Trophoblast cell (in vitro differentiated cells and primary cell): ENCODE measurements around the gene RBL1.
"Not testable (repeated sequence)": the region's sequence is repeated elsewhere in the genome, so short reads cannot be mapped to it uniquely, and the experiment has no call there.

ENCODE experiments used
- DNase-seq, 2 donors: peaks; one replicate each; pipeline ENCODE4 v3.0.0-alpha.2; 2016
- H2AFZ ChIP-seq: 2 replicates; pipeline ENCODE4 v1.6.1; 2013; ENCODE audit warnings: low read length, moderate library complexity, mild to moderate bottlenecking; ENCODE audit not compliant: insufficient read depth, poor library complexity
- H2AK5ac ChIP-seq: 2 replicates; pipeline ENCODE4 v1.6.1; 2013; ENCODE audit warnings: mild to moderate bottlenecking, low read length
- H2BK120ac ChIP-seq: 2 replicates; pipeline ENCODE4 v1.6.1; 2013; ENCODE audit warnings: low read length, mild to moderate bottlenecking, moderate library complexity; ENCODE audit not compliant: insufficient read depth, poor library complexity
- H2BK12ac ChIP-seq: 2 replicates; pipeline ENCODE4 v1.6.1; 2013; ENCODE audit warnings: mild to moderate bottlenecking, low read length, moderate library complexity
- H2BK5ac ChIP-seq: 2 replicates; pipeline ENCODE4 v1.6.1; 2013; ENCODE audit warnings: low read length, low read depth, moderate library complexity, mild to moderate bottlenecking; ENCODE audit not compliant: poor library complexity
- H3K14ac ChIP-seq: 2 replicates; pipeline ENCODE4 v1.6.1; 2013; ENCODE audit warnings: mild to moderate bottlenecking, low read length
- H3K18ac ChIP-seq: 2 replicates; pipeline ENCODE4 v1.6.1; 2013; ENCODE audit warnings: mild to moderate bottlenecking, low read length
- H3K23ac ChIP-seq: 2 replicates; pipeline ENCODE4 v1.6.1; 2013; ENCODE audit warnings: low read length
- H3K27ac ChIP-seq: 2 replicates; pipeline ENCODE4 v1.5.1; 2013; ENCODE audit warnings: low read depth, mild to moderate bottlenecking, inconsistent platforms, low read length, moderate library complexity
- H3K27me3 ChIP-seq: 2 replicates; pipeline ENCODE4 v1.6.1; 2013; ENCODE audit warnings: inconsistent platforms, mild to moderate bottlenecking, low read length, moderate library complexity; ENCODE audit not compliant: insufficient read depth
- H3K36me3 ChIP-seq, 2 experiments: 1 replicate in 1 of 2; 2 replicates in 1 of 2; pipeline ENCODE4 v1.6.1; 2013; ENCODE audit warnings: low read length in 2 of 2, mild to moderate bottlenecking in 2 of 2, moderate library complexity in 1 of 2; ENCODE audit not compliant: insufficient read depth in 2 of 2, control insufficient read depth in 1 of 2
- H3K4ac ChIP-seq: 2 replicates; pipeline ENCODE4 v1.6.1; 2013; ENCODE audit warnings: low read depth, mild to moderate bottlenecking, low read length, moderate library complexity
- H3K4me1 ChIP-seq, 2 experiments: 1 replicate in 1 of 2; 2 replicates in 1 of 2; pipeline ENCODE4 v1.6.1; 2013; ENCODE audit warnings: low read length in 2 of 2, mild to moderate bottlenecking in 2 of 2, moderate library complexity in 1 of 2; ENCODE audit not compliant: insufficient read depth in 2 of 2, control insufficient read depth in 1 of 2
- H3K4me2 ChIP-seq: 2 replicates; pipeline ENCODE4 v1.6.1; 2013; ENCODE audit warnings: inconsistent platforms, mild to moderate bottlenecking, low read length, moderate library complexity
- H3K4me3 ChIP-seq: 2 replicates; pipeline ENCODE4 v1.5.1; 2013; ENCODE audit warnings: mild to moderate bottlenecking, low read depth, low read length, inconsistent platforms
- H3K79me1 ChIP-seq: one replicate; pipeline ENCODE4 v1.6.1; 2013; ENCODE audit warnings: low read length
- H3K79me2 ChIP-seq: 2 replicates; pipeline ENCODE4 v1.6.1; 2013; ENCODE audit warnings: low read length, mild to moderate bottlenecking; ENCODE audit not compliant: control insufficient read depth, insufficient read depth, poor library complexity
- H3K9ac ChIP-seq: 2 replicates; pipeline ENCODE4 v1.6.1; 2013; ENCODE audit warnings: mild to moderate bottlenecking, low read length
- H3K9me3 ChIP-seq: 2 replicates; pipeline ENCODE4 v1.6.1; 2013; ENCODE audit warnings: low read depth, mild to moderate bottlenecking, control low read depth, inconsistent platforms, low read length; ENCODE audit not compliant: insufficient read depth
- H4K12ac ChIP-seq: 2 replicates; pipeline ENCODE4 v1.6.1; 2013; ENCODE audit warnings: low read depth, mild to moderate bottlenecking, low read length, moderate library complexity
- H4K8ac ChIP-seq: 2 replicates; pipeline ENCODE4 v1.6.1; 2013; ENCODE audit warnings: low read depth, mild to moderate bottlenecking, low read length, moderate library complexity
- H4K91ac ChIP-seq: one replicate; pipeline ENCODE4 v1.6.1; 2013; ENCODE audit warnings: low read depth, mild to moderate bottlenecking, low read length, moderate library complexity
- whole genome bisulfite sequencing: extraction: QIAGEN DNeasy Blood & Tissue Kit; methylation state at CpG from one replicate; pipeline ENCODE4 v1.1.7; 2013; ENCODE audit warnings: missing lambda C conversion rate; ENCODE audit not compliant: insufficient read length, insufficient coverage; ENCODE audit errors: extremely low coverage; 5-methylcytosine and 5-hydroxymethylcytosine counted together

Gene RBL1

GRCh38 chr20:37001634-37002033 lies 94.2 kb downstream of the RBL1 start:
- not testable (repeated sequence) for H3K27me3 ChIP-seq, H3K14ac ChIP-seq, H3K4me2 ChIP-seq, H2BK5ac ChIP-seq, H3K4me1 ChIP-seq, H3K4me3 ChIP-seq, DNase-seq, H2BK120ac ChIP-seq, H3K27ac ChIP-seq, H3K4ac ChIP-seq, H4K12ac ChIP-seq, H2BK12ac ChIP-seq, H3K23ac ChIP-seq, H2AFZ ChIP-seq, H4K8ac ChIP-seq, H3K18ac ChIP-seq, H3K9ac ChIP-seq, H3K79me1 ChIP-seq, H4K91ac ChIP-seq, H3K79me2 ChIP-seq, H2AK5ac ChIP-seq, H3K36me3 ChIP-seq, H3K9me3 ChIP-seq
- WGBS, result no CpG with 5 or more reads among the region's 2 CpGs

GRCh38 chr20:37000171-37000570 lies 95.6 kb downstream of the RBL1 start:
- not testable (repeated sequence) for H3K23ac ChIP-seq, H3K79me1 ChIP-seq, H2BK5ac ChIP-seq, H3K79me2 ChIP-seq, DNase-seq, H3K4me3 ChIP-seq, H4K12ac ChIP-seq, H3K27me3 ChIP-seq, H3K4ac ChIP-seq, H2AFZ ChIP-seq, H4K91ac ChIP-seq, H3K27ac ChIP-seq, H2BK120ac ChIP-seq, H3K36me3 ChIP-seq, H4K8ac ChIP-seq, H3K4me1 ChIP-seq, H3K9ac ChIP-seq, H3K14ac ChIP-seq, H2AK5ac ChIP-seq, H2BK12ac ChIP-seq, H3K4me2 ChIP-seq, H3K9me3 ChIP-seq, H3K18ac ChIP-seq
- WGBS, result no CpG with 5 or more reads among the region's 26 CpGs

- H3K4ac ChIP-seq, result no peak overlapping the region
- no peak overlapping the region for H2BK5ac ChIP-seq
- no peak overlapping the region for H3K18ac ChIP-seq
- no peak overlapping the region for H3K14ac ChIP-seq
- no peak overlapping the region for H3K4me2 ChIP-seq
- H3K79me1 ChIP-seq, result no peaks in the 10 kb centered on the region
- no peaks in the 10 kb centered on the region for H3K4me1 ChIP-seq
- no peak overlapping the region for H3K9ac ChIP-seq
- DNase-seq, result no peak
- no peaks in the 10 kb centered on the region for H3K27me3 ChIP-seq
- H2AFZ ChIP-seq, result no peak overlapping the region
- no peak overlapping the region for H2BK12ac ChIP-seq
- H4K91ac ChIP-seq, result no peak overlapping the region
- no peaks in the 10 kb centered on the region for H3K79me2 ChIP-seq
- no peak overlapping the region for H2BK120ac ChIP-seq
- H3K9me3 ChIP-seq, result peaks cover 5% of the 10 kb centered on the region
- no peak overlapping the region for H3K4me3 ChIP-seq
- H3K36me3 ChIP-seq, result peaks cover 3 to 9% of the 10 kb centered on the region in 2 experiments
- no peak overlapping the region for H3K23ac ChIP-seq
- H3K27ac ChIP-seq, result no peak overlapping the region
- H2AK5ac ChIP-seq, result no peak overlapping the region
- no CpG with 5 or more reads among the region's 7 CpGs for WGBS
- H4K12ac ChIP-seq, result no peak overlapping the region
- no peak overlapping the region for H4K8ac ChIP-seq
These were observed 97.1 kb downstream of the RBL1 start for GRCh38 chr20:36998652-36999051.

DNA sequence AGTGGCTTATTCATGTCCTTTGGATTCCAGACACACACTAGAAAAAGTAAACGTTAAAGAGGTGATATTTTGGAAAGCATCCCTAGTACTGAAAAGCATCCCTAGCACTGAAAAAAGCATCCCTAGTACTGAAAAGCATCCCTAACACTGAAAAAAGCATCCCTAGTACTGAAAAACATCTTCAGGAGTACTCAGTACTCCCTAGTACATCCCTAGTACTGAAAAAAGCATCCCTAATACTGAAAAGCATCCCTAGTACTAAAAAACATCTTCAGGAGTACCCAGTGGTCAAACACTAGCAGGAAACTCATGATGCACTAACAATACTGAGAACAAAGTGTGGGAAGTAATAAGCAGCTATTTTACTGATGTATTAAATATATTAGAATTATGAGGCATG lies 98.7 kb downstream of the RBL1 start:
- no peak overlapping the region for H4K91ac ChIP-seq

More for the DNA sequence above, 98.7 kb downstream of the RBL1 start:
- no peak overlapping the region for H2BK12ac ChIP-seq
- no peak overlapping the region for H3K18ac ChIP-seq
- H3K9me3 ChIP-seq, result peaks cover 5% of the 10 kb centered on the region
- H4K12ac ChIP-seq, result no peak overlapping the region
- H3K9ac ChIP-seq, result no peak overlapping the region
- no peak overlapping the region for H3K4me3 ChIP-seq
- H3K79me1 ChIP-seq, result no peaks in the 10 kb centered on the region
- no peak for DNase-seq
- no peak overlapping the region for H2AK5ac ChIP-seq
- no peak overlapping the region for H2BK120ac ChIP-seq
- no peak overlapping the region for H4K8ac ChIP-seq
- H2AFZ ChIP-seq, result no peak overlapping the region
- H3K14ac ChIP-seq, result no peak overlapping the region
- no peaks in the 10 kb centered on the region for H3K79me2 ChIP-seq
- H3K27me3 ChIP-seq, result no peaks in the 10 kb centered on the region
- no peaks in the 10 kb centered on the region for H3K4me1 ChIP-seq
- H3K27ac ChIP-seq, result no peak overlapping the region
- no peak overlapping the region for H3K4ac ChIP-seq
- no peak overlapping the region for H3K4me2 ChIP-seq
- no peak overlapping the region for H2BK5ac ChIP-seq
- H3K36me3 ChIP-seq, result peaks cover 3 to 9% of the 10 kb centered on the region in 2 experiments
- WGBS, result no CpG with 5 or more reads among the region's 1 CpG
- H3K23ac ChIP-seq, result no peak overlapping the region
